Ovary (tissue), 9 donors: ENCODE data around the gene MAP4K4. TPM values are rescaled to one million over a fixed set of nuclear protein-coding genes. Genes with fewer than 3 reads are reported as not detected.

ENCODE experiments used
- DNase-seq, 5 donors: peaks; one replicate each; pipeline ENCODE4 v3.0.0-alpha.2; 2019 to 2020
- H3K27ac ChIP-seq, 2 donors: fragments of 200-600 bp; one replicate each; pipeline versions ENCODE4 v1.5.1 to v1.8.0; 2019 to 2022
- H3K27me3 ChIP-seq: fragments of 200-600 bp; one replicate; pipeline ENCODE4 v1.8.0; 2022
- H3K36me3 ChIP-seq: fragments of 200-600 bp; sonication (generic); one replicate; pipeline ENCODE4 v1.5.1; 2019
- H3K4me1 ChIP-seq: one replicate; pipeline ENCODE4 v1.8.1; 2013; ENCODE audit warnings: mild to moderate bottlenecking, moderate library complexity; ENCODE audit not compliant: insufficient read depth
- H3K4me3 ChIP-seq: fragments of 200-600 bp; sonication (generic); one replicate; pipeline ENCODE4 v1.5.1; 2017
- H3K9me3 ChIP-seq, 2 donors: fragments of 200-600 bp in 1 of 2; sonication (generic) in 1 of 2; one replicate each; pipeline versions ENCODE4 v1.5.1 to v1.8.1; 2013 to 2019; ENCODE audit warnings: mild to moderate bottlenecking in 1 of 2, moderate library complexity in 1 of 2
- EP300 ChIP-seq: sonication (generic); formaldehyde crosslinking; IDR thresholded peaks from one replicate; pipeline ENCODE4 v1.6.1; 2017; ENCODE audit warnings: antibody characterized with exemption
- POLR2A ChIP-seq: fragments of 450-650 bp; IDR thresholded peaks from one replicate; pipeline ENCODE4 v1.6.1; 2017; ENCODE audit warnings: antibody characterized with exemption, mild to moderate bottlenecking, moderate library complexity
- WGBS, 3 donors: extraction: QIAGEN DNeasy Blood & Tissue Kit in 1 of 3; methylation state at CpG; one replicate each; pipeline versions ENCODE4 v1.1.5 to v1.1.7; 2013 to 2017; 5-methylcytosine and 5-hydroxymethylcytosine counted together
- intact Hi-C, 4 donors: fragments of 100-400 bp; cut with DNase I; formaldehyde crosslinking; loops; one replicate each; pipeline versions ENCODE4 v1.11.0 to v1.15.1; 2022 to 2023
- polyA plus RNA-seq, 2 donors: library from polyadenylated mRNA; stranded (reverse); fragments of 200-250 nt in 1 of 2; fragments of 350-450 nt in 1 of 2; fragmentation: Illumina TruSeq in 1 of 2; extraction: RNeasy Lipid Tissue Mini Kit (QIAGEN cat#74804) in 1 of 2; gene quantifications; one replicate each; pipeline ENCODE4 v1.2.3, GENCODE V29; 2013 to 2014
- total RNA-seq, 7 donors: library from RNA; depleted of rRNA in 2 of 7; stranded (reverse); fragments of >200 nt in 2 of 7; fragmentation: NEBNext Ultra II Directional in 3 of 7; extraction: Animal tissue kit (Norgen Biotek cat#: 25700) in 3 of 7; gene quantifications; one replicate each; pipeline versions ENCODE4 v1.1.0 to v1.2.4, GENCODE V29; 2016 to 2023
- TF ChIP-seq, protein P1 (sequence below), 3 donors: fragments of 450-650 bp in 2 of 3; fragments of 200-600 bp in 1 of 3; IDR thresholded peaks; one replicate each; pipeline versions ENCODE4 v1.5.1 to v1.8.0; 2016 to 2022; ENCODE audit warnings: antibody characterized with exemption in 3 of 3, mild to moderate bottlenecking in 1 of 3
- donor health status: DM: no; HTN: no; CAD: no; lungs with moderate emphysema.
- donor health status: DM: no; HTN: no; CAD: no.
- donor health status: Bipolar disorder and iron deficiency.
- donor health status: DM: yes; HTN: yes; CAD: no.
- donor health status: DM: no; HTN: no; CAD: no.
- donor health status: DM: yes; HTN: yes; CAD: no.

MAP4K4 gene
- total and polyA plus RNA-seq, 9 donors: 23.9 to 60.9 (median 49.7) TPM

DNA sequence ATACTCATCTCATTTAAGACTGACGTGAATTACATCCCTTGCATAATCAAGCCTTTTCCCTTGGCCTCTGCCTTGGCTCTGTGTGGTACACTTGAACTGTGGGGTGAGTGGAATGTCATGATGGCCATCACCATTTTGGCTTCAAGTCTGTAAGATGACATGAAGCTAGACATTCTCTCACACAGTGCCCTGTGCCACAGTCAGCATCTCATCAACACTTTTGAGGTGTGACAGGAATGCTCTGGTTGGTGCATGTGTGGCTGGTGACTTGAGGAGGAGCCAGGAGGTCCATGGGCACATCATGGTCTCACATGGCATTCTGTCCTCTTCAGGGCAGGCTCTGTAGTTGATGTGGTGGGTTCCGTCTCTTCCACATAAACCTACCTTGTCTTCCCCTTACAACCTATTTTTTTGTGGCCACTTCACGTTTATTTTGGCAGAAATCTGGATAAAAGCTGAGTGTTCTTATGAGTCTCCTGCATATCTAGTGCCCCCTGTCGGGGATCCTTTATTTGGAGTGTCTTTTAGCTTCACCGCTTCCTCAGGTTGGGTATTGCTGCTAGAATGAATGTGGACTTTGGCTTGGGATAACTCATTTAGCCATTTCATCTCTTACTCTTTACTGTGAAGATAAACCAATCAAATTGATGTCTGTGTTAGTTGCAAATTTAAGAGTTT lies 28.1 kb downstream of the MAP4K4 start:
- H3K4me1 ChIP-seq: peaks cover 11% of the 10 kb centered on the region
- 76 to 80% (median 78%) methylated on average over 5 of the region's 5 CpGs for WGBS, 3 donors
- TF ChIP-seq EP300: no peak
- TF ChIP-seq POLR2A: no peak
- TF ChIP-seq, protein P1, sequence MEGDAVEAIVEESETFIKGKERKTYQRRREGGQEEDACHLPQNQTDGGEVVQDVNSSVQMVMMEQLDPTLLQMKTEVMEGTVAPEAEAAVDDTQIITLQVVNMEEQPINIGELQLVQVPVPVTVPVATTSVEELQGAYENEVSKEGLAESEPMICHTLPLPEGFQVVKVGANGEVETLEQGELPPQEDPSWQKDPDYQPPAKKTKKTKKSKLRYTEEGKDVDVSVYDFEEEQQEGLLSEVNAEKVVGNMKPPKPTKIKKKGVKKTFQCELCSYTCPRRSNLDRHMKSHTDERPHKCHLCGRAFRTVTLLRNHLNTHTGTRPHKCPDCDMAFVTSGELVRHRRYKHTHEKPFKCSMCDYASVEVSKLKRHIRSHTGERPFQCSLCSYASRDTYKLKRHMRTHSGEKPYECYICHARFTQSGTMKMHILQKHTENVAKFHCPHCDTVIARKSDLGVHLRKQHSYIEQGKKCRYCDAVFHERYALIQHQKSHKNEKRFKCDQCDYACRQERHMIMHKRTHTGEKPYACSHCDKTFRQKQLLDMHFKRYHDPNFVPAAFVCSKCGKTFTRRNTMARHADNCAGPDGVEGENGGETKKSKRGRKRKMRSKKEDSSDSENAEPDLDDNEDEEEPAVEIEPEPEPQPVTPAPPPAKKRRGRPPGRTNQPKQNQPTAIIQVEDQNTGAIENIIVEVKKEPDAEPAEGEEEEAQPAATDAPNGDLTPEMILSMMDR (IDR thresholded peaks at IDR 0.05): no peak
- no peak overlapping the region for H3K27ac ChIP-seq
- no peak overlapping the region for H3K4me3 ChIP-seq
- H3K9me3 ChIP-seq: no peaks in the 10 kb centered on the region
- no peaks in the 10 kb centered on the region for H3K36me3 ChIP-seq
- no peak for DNase-seq
- intact Hi-C loops: no loop called here
- no peaks in the 10 kb centered on the region for H3K27me3 ChIP-seq

DNA sequence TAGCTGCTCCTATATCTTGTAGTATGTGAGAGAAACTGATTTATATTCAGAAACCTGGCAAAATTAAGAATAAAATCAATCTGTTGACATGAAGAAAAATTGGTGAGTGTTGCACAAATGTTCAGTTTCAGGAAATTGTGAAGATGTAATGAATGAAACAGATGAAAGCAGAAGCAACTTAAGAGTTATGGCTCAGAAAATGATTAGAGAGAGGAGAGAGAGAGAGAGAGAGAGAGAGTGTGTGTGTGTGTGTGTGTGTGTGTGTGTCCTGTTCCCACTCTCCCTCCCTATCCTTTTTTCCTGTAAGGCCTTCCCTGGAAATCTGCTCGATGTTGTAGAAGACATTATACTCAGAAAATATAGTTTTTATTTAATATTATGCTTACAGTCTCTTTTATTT lies 31.4 kb downstream of the MAP4K4 start:
- no peaks in the 10 kb centered on the region for H3K27me3 ChIP-seq
- intact Hi-C loops: no loop called here
- 29 to 39% (median 33%) methylated on average over 1 of the region's 1 CpG for WGBS, 3 donors
- no peaks in the 10 kb centered on the region for H3K36me3 ChIP-seq
- TF ChIP-seq POLR2A (no peak), EP300 (no peak)
- TF ChIP-seq, protein P1 (IDR thresholded peaks at IDR 0.05): no peak
- DNase-seq: no peak
- H3K27ac ChIP-seq: no peak overlapping the region
- no peaks in the 10 kb centered on the region for H3K9me3 ChIP-seq
- H3K4me3 ChIP-seq: no peak overlapping the region
- peaks cover 23% of the 10 kb centered on the region for H3K4me1 ChIP-seq

DNA sequence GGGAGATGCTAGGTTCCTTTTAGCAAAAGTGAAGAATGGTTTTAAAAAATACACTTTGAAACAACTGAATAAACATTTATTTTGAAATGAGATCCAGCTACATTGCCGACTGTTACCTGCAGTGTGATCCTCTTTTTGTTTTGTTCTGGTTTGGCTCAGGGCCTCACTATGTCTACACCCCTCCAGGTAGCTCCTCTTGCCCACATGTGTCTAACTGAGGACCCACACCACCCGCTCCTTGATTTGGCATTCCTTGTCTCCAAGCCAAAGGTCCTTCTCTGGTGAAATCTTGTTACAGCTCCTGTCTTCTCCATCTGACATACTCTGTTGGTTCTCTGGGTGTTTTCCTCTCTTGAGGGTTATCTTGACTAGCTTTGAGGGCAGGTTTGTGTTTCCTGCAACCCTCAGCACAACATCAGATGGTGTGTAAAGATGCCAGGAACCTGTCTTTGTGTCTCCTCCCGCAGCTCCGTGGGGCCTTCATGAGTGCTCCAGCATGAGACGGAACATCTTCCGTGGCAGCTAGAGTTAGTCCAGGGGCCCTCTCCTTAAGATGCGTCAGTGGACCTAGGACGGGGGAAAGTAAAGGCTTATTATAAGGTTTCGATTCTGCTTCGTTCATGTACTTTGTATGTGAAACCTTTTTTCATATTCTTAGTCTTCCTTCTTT lies 32.1 kb downstream of the MAP4K4 start:
- no peaks in the 10 kb centered on the region for H3K27me3 ChIP-seq
- no peak for DNase-seq
- H3K4me1 ChIP-seq: peaks cover 26% of the 10 kb centered on the region
- 78 to 83% (median 82%) methylated on average over 10 of the region's 10 CpGs for WGBS, 3 donors
- H3K27ac ChIP-seq: no peak overlapping the region
- intact Hi-C loops: no loop called here
- no peaks in the 10 kb centered on the region for H3K36me3 ChIP-seq
- no peak overlapping the region for H3K4me3 ChIP-seq
- no peak for TF ChIP-seq EP300
- TF ChIP-seq, protein P1 (IDR thresholded peaks at IDR 0.05): no peak
- no peak for TF ChIP-seq POLR2A
- H3K9me3 ChIP-seq: no peaks in the 10 kb centered on the region

DNA sequence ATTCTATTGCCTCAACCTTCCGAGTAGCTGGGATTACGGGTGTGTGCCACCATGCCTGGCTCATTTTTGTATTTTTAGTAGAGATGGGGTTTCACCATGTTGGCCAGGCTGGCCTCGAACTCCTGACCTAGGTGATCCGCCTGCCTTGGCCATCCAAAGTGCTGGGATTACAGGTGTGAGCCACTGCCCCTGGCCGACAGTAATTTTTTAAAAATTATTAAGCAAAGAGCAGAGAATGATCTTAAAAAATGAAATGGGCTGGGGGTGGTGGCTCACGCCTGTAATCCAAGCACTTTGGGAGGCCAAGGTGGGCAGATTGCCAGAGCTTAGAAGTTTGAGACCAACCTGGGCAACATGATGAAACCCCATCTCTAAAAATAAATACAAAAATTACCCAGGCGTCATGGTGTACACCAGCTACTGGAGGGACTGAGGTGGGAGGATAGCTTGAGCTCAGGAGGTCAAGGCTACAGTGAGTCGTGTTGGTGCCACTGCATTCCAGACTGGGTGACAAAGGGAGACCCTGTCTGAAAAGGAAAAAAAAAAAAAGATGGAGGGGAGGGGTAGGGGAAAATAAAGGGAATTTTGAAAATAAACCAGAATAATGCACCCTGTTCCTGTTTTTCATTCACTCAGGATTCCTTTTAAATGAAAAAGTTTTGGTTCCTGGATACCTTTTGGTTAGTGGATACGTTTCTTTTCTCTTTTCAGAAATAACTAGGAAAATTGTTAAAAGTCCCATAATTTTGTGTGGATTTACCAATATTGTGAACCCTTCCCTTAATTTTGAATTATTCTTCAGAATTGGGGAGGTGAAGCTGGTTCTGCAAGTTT lies 33.9 kb downstream of the MAP4K4 start:
- no peak overlapping the region for H3K4me3 ChIP-seq
- 69 to 76% (median 72%) methylated on average over 9 of the region's 9 CpGs for WGBS, 3 donors
- H3K27me3 ChIP-seq: no peaks in the 10 kb centered on the region
- no peak for TF ChIP-seq EP300
- no peak for TF ChIP-seq POLR2A
- TF ChIP-seq, protein P1 (IDR thresholded peaks at IDR 0.05): no peak
- peaks cover 36% of the 10 kb centered on the region for H3K4me1 ChIP-seq
- no peaks in the 10 kb centered on the region for H3K9me3 ChIP-seq
- intact Hi-C loops: no loop called here
- DNase-seq: no peak
- H3K27ac ChIP-seq: no peak overlapping the region
- H3K36me3 ChIP-seq: no peaks in the 10 kb centered on the region
